GM13977 (cell line): Measurements from ENCODE around the gene SPATA24.
"Not testable (repeated sequence)": the region's sequence is repeated elsewhere in the genome, so short reads cannot be mapped to it uniquely, and the experiment has no call there.

Experiments
- DNase-seq: peaks from one replicate; pipeline ENCODE4 v3.0.0; 2012; ENCODE audit warnings: low spot score
- in situ Hi-C: fragments of 300-500 bp; cut with MboI; formaldehyde crosslinking; loops from one replicate; pipeline ENCODE4 v1.12.0; 2022; ENCODE audit warnings: low sequenced_read_pairs, low pct_unique_long_range_greater_than_20kb, mixed read lengths, inconsistent platforms; ENCODE audit not compliant: unreplicated experiment
- TF ChIP-seq, protein P1 (sequence below): IDR thresholded peaks from 2 replicates; pipeline ENCODE4 v1.5.1; 2012; ENCODE audit warnings: mild to moderate bottlenecking, control low read depth; ENCODE audit not compliant: insufficient read depth; ENCODE audit errors: extremely low read depth, missing control alignments

SPATA24 gene

DNA sequence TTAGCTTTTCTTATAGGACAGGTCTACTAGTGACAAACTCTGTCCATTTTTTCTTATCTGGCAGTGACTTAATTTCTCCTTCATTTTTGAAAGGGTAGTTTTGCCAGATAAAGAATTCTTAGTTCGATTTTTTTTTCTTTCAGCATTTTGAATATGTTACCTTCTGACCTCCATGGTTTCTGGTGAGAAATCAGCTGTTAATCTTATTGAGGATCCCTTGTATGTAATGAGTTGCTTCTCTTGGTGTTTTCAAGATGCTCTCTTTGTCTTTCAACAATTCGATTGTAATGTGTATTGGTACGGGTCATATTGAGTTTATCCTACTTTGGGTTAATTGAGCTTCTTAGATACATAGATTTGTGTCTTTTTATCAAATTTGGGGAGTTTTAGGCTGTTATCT is 49.7 kb downstream of the SPATA24 start:
- TF ChIP-seq, protein P1, sequence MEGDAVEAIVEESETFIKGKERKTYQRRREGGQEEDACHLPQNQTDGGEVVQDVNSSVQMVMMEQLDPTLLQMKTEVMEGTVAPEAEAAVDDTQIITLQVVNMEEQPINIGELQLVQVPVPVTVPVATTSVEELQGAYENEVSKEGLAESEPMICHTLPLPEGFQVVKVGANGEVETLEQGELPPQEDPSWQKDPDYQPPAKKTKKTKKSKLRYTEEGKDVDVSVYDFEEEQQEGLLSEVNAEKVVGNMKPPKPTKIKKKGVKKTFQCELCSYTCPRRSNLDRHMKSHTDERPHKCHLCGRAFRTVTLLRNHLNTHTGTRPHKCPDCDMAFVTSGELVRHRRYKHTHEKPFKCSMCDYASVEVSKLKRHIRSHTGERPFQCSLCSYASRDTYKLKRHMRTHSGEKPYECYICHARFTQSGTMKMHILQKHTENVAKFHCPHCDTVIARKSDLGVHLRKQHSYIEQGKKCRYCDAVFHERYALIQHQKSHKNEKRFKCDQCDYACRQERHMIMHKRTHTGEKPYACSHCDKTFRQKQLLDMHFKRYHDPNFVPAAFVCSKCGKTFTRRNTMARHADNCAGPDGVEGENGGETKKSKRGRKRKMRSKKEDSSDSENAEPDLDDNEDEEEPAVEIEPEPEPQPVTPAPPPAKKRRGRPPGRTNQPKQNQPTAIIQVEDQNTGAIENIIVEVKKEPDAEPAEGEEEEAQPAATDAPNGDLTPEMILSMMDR: no peak
- DNase-seq: no peak
- in situ Hi-C loops: no loop called here

DNA sequence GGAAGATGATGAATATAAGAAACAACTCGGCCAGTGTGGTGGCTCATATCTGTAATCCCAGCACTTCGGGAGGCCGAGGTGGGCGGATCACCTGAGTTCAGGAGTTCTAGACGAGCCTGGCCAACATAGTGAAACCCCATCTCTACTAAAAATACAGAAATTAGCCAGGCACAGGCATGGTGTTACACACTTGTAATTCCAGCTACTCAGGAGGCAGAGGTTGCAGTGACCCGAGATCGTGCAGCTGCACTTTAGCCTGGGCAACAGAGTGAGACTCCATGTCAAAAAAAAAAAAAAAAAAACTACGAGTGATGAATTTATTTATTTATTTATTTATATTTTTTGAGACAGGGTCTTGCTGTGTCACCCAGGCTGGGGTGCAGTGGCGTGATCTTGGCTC is 56.0 kb downstream of the SPATA24 start:
- DNase-seq, in situ Hi-C loops: not testable (repeated sequence)
